PC-9 (cell line): Measurements from ENCODE around the gene LGALS1. TPM values are rescaled to one million over a fixed set of nuclear protein-coding genes. Genes with fewer than 3 reads are reported as not detected.

Experiments
- BruUV-seq: library from RNA; stranded (reverse); fragments of 400-500 nt; replicated peaks from 2 replicates; lab custom pipeline; 2021; lab: Mats Ljungman, UMichigan
- CTCF ChIA-PET: fragments of 300-600 bp; sonication (Branson Sonifier 250); formaldehyde crosslinking; loops from one replicate; lab custom pipeline; 2022; ENCODE audit warnings: antibody characterized with exemption; lab: Charles Lee
- POLR2A ChIA-PET: fragments of 300-600 bp; sonication (Branson Sonifier 250); formaldehyde crosslinking; loops from one replicate; lab custom pipeline; 2022; ENCODE audit warnings: antibody characterized with exemption; ENCODE audit not compliant: unreplicated experiment; lab: Charles Lee
- DNase-seq, 2 experiments: peaks; one replicate each; pipeline versions ENCODE4 v3.0.0 to v3.0.0-alpha.2; 2015 to 2022; ENCODE audit warnings: mixed read lengths in 1 of 2
- H2AFZ ChIP-seq: fragments of 200-600 bp; sonication (generic); 2 replicates; pipeline ENCODE4 v1.8.1; 2017; ENCODE audit warnings: antibody characterized with exemption
- H3F3A ChIP-seq: fragments of 200-600 bp; sonication (generic); 2 replicates; pipeline ENCODE4 v1.8.1; 2017; ENCODE audit warnings: antibody characterized with exemption, mild to moderate bottlenecking, low read depth; ENCODE audit not compliant: insufficient read depth
- H3K27ac ChIP-seq: fragments of 200-600 bp; sonication (generic); 2 replicates; pipeline ENCODE4 v1.6.1; 2016; ENCODE audit warnings: mixed run types
- H3K27me3 ChIP-seq: fragments of 200-600 bp; sonication (generic); 2 replicates; pipeline ENCODE4 v1.6.1; 2016; ENCODE audit warnings: low read depth, mixed run types; ENCODE audit not compliant: insufficient read depth
- H3K36me3 ChIP-seq: fragments of 200-600 bp; sonication (generic); 2 replicates; pipeline ENCODE4 v1.6.1; 2016; ENCODE audit warnings: low read depth, mixed run types
- H3K4me1 ChIP-seq: fragments of 200-600 bp; sonication (generic); replicated peaks from 2 replicates; pipeline ENCODE4 v1.6.1; 2016; ENCODE audit warnings: mixed run types; ENCODE audit not compliant: insufficient read depth
- H3K4me2 ChIP-seq: fragments of 200-600 bp; sonication (generic); 2 replicates; pipeline ENCODE4 v1.6.1; 2017; ENCODE audit warnings: mixed run types
- H3K4me3 ChIP-seq: fragments of 200-600 bp; sonication (generic); 2 replicates; pipeline ENCODE4 v1.6.1; 2016; ENCODE audit warnings: mixed run types
- H3K79me2 ChIP-seq: fragments of 200-600 bp; sonication (generic); 2 replicates; pipeline ENCODE4 v1.6.1; 2017; ENCODE audit warnings: low read depth, mixed run types
- H3K9me2 ChIP-seq: fragments of 200-600 bp; sonication (generic); 2 replicates; pipeline ENCODE4 v1.8.1; 2017; ENCODE audit warnings: mild to moderate bottlenecking; ENCODE audit not compliant: insufficient read depth
- H3K9me3 ChIP-seq: fragments of 200-600 bp; sonication (generic); 2 replicates; pipeline ENCODE4 v1.8.1; 2016; ENCODE audit warnings: low read depth; ENCODE audit not compliant: insufficient read depth
- H4K20me1 ChIP-seq: fragments of 200-600 bp; sonication (generic); 2 replicates; pipeline ENCODE4 v1.8.1; 2017; ENCODE audit not compliant: insufficient read depth
- CTCF ChIP-seq: fragments of 200-600 bp; sonication (generic); conservative IDR thresholded peaks from 2 replicates; pipeline ENCODE4 v1.6.1; 2017; ENCODE audit warnings: mixed run types, antibody characterized with exemption, mild to moderate bottlenecking, moderate library complexity
- EZH2 ChIP-seq: fragments of 200-600 bp; sonication (generic); IDR thresholded peaks from 2 replicates; pipeline ENCODE4 v1.8.0; 2017; ENCODE audit warnings: antibody characterized with exemption, low read depth
- intact Hi-C: fragments of 100-400 bp; cut with micrococcal nuclease; formaldehyde crosslinking; loops from one replicate; pipeline ENCODE4 v1.10.0; 2022; ENCODE audit not compliant: unreplicated experiment
- total RNA-seq: library from RNA; stranded (reverse); gene quantifications from 2 replicates; pipeline ENCODE4 v1.2.3, GENCODE V29; 2021

LGALS1 gene
- total RNA-seq, 1 experiment from 2014 or later = 791 TPM

GRCh38 chr22:37696657-37697537, 21.5 kb downstream of the LGALS1 start, which contains the start of gene TRIOBP:
TRIOBP (plus strand) TSS chr22:37697048; CDS start chr22:37701366, 4,318 bp downstream.
- BruUV-seq = no TSS peak
- peaks cover 17% of the 10 kb centered on the region for H3K4me1 ChIP-seq
- no peak for TF ChIP-seq EZH2
- peak; percentile 61; the same call in 1 of the 2 replicates for TF ChIP-seq CTCF
- CTCF ChIA-PET = interaction anchor here (0.7 kb wide), 1 partner anchor 87 kb away, joined by 4 read pairs; no protein-coding TSS in a partner anchor
- no peaks in the 10 kb centered on the region for H3K27me3 ChIP-seq
- H3K36me3 ChIP-seq = peaks cover 9% of the 10 kb centered on the region
- no peaks in the 10 kb centered on the region for H3K9me3 ChIP-seq
- H3K27ac ChIP-seq = 0 out of 2 replicates have a peak within 1 kb of the TSS, but pooled peaks have one; percentile 1
- intact Hi-C loops = loop anchor here (2.0 kb wide), 2 partner anchors 16 to 46 kb away; no protein-coding TSS in a partner anchor
- no peaks in the 10 kb centered on the region for H3K79me2 ChIP-seq
- peak; percentile 97 to 98 for DNase-seq
- peaks cover 33% of the 10 kb centered on the region for H3F3A ChIP-seq
- H4K20me1 ChIP-seq = no peaks in the 10 kb centered on the region
- H3K9me2 ChIP-seq = no peaks in the 10 kb centered on the region
- H3K4me3 ChIP-seq = no peak within 1 kb of the TSS; the same call in 1 of the 2 replicates
- H2AFZ ChIP-seq = no peak within 1 kb of the TSS
- H3K4me2 ChIP-seq = peak within 1 kb of the TSS; percentile 71
- POLR2A ChIA-PET = no interaction called here

DNA sequence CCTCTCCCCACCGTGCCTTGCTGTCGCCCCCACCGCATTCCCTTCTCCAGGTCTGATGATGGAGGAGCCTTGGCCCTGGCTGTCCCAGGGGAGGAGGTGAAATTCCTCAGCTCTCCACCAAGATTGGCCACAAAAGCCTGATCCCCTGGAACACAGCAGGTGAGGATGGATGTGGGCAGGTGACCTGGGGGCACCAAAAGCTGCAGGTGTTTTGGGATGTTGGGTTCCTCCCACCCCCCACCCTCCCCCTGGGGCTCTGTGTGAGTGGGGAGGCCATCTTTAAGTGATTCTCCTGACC, 22.1 kb downstream of the LGALS1 start:
- no peak for TF ChIP-seq EZH2
- TF ChIP-seq CTCF = no peak
- Histone ChIP-seq H3K4me2 (no peak overlapping the region), H4K20me1 (no peaks in the 10 kb centered on the region), H2AFZ (no peak overlapping the region), H3K4me3 (no peak overlapping the region), H3F3A (peaks cover 33% of the 10 kb centered on the region), H3K27me3 (no peaks in the 10 kb centered on the region), H3K79me2 (no peaks in the 10 kb centered on the region), H3K9me2 (no peaks in the 10 kb centered on the region), H3K9me3 (no peaks in the 10 kb centered on the region), H3K4me1 (peaks cover 17% of the 10 kb centered on the region), H3K36me3 (peaks cover 8% of the 10 kb centered on the region; the same call in 1 of the 2 replicates), H3K27ac (no peak overlapping the region)
- intact Hi-C loops = loop anchor here (2.0 kb wide), 2 partner anchors 17 to 45 kb away; no protein-coding TSS in a partner anchor
- no TSS peak for BruUV-seq
- ChIA-PET CTCF (no interaction called here), POLR2A (interaction anchor here (0.7 kb wide), 1 partner anchor 44 kb away, joined by 3 read pairs; no protein-coding TSS in a partner anchor)
- DNase-seq = no peak

GRCh38 chr22:37701141-37701786, 25.8 kb downstream of the LGALS1 start:
- H3K36me3 ChIP-seq = no peaks in the 10 kb centered on the region
- CTCF ChIA-PET = no interaction called here
- no TSS peak for BruUV-seq

More at GRCh38 chr22:37701141-37701786, 25.8 kb downstream of the LGALS1 start:
- Histone ChIP-seq H3K9me2 (no peaks in the 10 kb centered on the region), H2AFZ (no peak overlapping the region), H3K4me2 (no peak overlapping the region), H3K79me2 (no peaks in the 10 kb centered on the region), H3K27ac (no peak overlapping the region), H3F3A (peaks cover 23% of the 10 kb centered on the region), H3K4me1 (peaks cover 9% of the 10 kb centered on the region), H4K20me1 (no peaks in the 10 kb centered on the region), H3K9me3 (no peaks in the 10 kb centered on the region), H3K27me3 (no peaks in the 10 kb centered on the region), H3K4me3 (no peak overlapping the region)
- TF ChIP-seq EZH2 (no peak), CTCF (no peak)
- intact Hi-C loops = no loop called here
- DNase-seq = no peak
- POLR2A ChIA-PET = no interaction called here
